IMR-90 (cell line): ENCODE data around the gene RAD1. TPM values are rescaled to one million over a fixed set of nuclear protein-coding genes. Genes with fewer than 3 reads are reported as not detected.

ENCODE experiments used
- ATAC-seq: fragments of 200-7000 bp; cut with Tn5 transposase; 2 replicates; pipeline ENCODE4 v1.9.1; 2020; ENCODE audit warnings: low read depth, mild to moderate bottlenecking, moderate library complexity
- BruUV-seq: library from RNA; stranded (reverse); fragments of 400-500 nt; replicated peaks from 2 replicates; lab custom pipeline; 2021; lab: Mats Ljungman, UMichigan
- CTCF ChIA-PET: fragments of 300-600 bp; formaldehyde crosslinking; extraction: SDS; loops from one replicate; lab custom pipeline; 2021; ENCODE audit warnings: antibody characterized with exemption; lab: Yijun Ruan, JAX
- POLR2A ChIA-PET: fragments of 300-600 bp; sonication (Branson Sonifier 250); formaldehyde crosslinking; loops from one replicate; lab custom pipeline; 2022; ENCODE audit warnings: antibody characterized with exemption; ENCODE audit not compliant: unreplicated experiment; lab: Charles Lee
- DNase-seq: peaks from one replicate; pipeline ENCODE4 v3.0.0; 2013
- H2AFZ ChIP-seq: replicated peaks from 2 replicates; pipeline ENCODE3; 2013; ENCODE audit warnings: low read length, mild to moderate bottlenecking; ENCODE audit not compliant: poor library complexity
- H2AK5ac ChIP-seq: 2 replicates; pipeline ENCODE4 v1.6.1; 2013; ENCODE audit warnings: low read depth, low read length, inconsistent platforms
- H2AK9ac ChIP-seq: replicated peaks from 2 replicates; pipeline ENCODE3; 2013; ENCODE audit warnings: mild to moderate bottlenecking, low read depth, low read length, moderate library complexity; ENCODE audit not compliant: poor library complexity
- H2BK120ac ChIP-seq: 2 replicates; pipeline ENCODE4 v1.6.1; 2013; ENCODE audit warnings: low read depth, low read length, inconsistent platforms
- H2BK15ac ChIP-seq: 3 replicates; pipeline ENCODE4 v1.6.1; 2013; ENCODE audit warnings: low read depth, low read length, inconsistent platforms
- H2BK20ac ChIP-seq: 2 replicates; pipeline ENCODE4 v1.6.1; 2013; ENCODE audit warnings: low read depth, mild to moderate bottlenecking, inconsistent platforms, low read length, moderate library complexity
- H2BK5ac ChIP-seq: 2 replicates; pipeline ENCODE4 v1.6.1; 2013; ENCODE audit warnings: mild to moderate bottlenecking, low read depth, low read length, inconsistent platforms; ENCODE audit not compliant: poor library complexity, severe bottlenecking
- H3K14ac ChIP-seq: replicated peaks from 2 replicates; pipeline ENCODE4 v1.6.1; 2013; ENCODE audit warnings: low read depth, low read length, inconsistent platforms
- H3K18ac ChIP-seq: 2 replicates; pipeline ENCODE4 v1.6.1; 2013; ENCODE audit warnings: low read depth, low read length, control low read depth
- H3K23ac ChIP-seq: 2 replicates; pipeline ENCODE4 v1.6.1; 2013; ENCODE audit warnings: low read depth, low read length, inconsistent platforms
- H3K27ac ChIP-seq: 2 replicates; pipeline ENCODE4 v1.5.1; 2013; ENCODE audit warnings: mild to moderate bottlenecking, control low read depth, low read length; ENCODE audit not compliant: insufficient read depth
- H3K27me3 ChIP-seq: 2 replicates; pipeline ENCODE4 v1.6.1; 2013; ENCODE audit warnings: low read length; ENCODE audit not compliant: control insufficient read depth, insufficient read depth
- H3K36me3 ChIP-seq: 2 replicates; pipeline ENCODE4 v1.6.1; 2013; ENCODE audit warnings: low read length, mixed read lengths; ENCODE audit not compliant: control insufficient read depth, insufficient read depth
- H3K4ac ChIP-seq: 2 replicates; pipeline ENCODE4 v1.6.1; 2013; ENCODE audit warnings: low read depth, low read length, inconsistent platforms
- H3K4me1 ChIP-seq: 2 replicates; pipeline ENCODE4 v1.6.1; 2013; ENCODE audit warnings: low read length, mixed read lengths; ENCODE audit not compliant: control insufficient read depth, insufficient read depth
- H3K4me2 ChIP-seq: 2 replicates; pipeline ENCODE4 v1.6.1; 2013; ENCODE audit warnings: low read depth, mild to moderate bottlenecking, control low read depth, low read length, moderate library complexity
- H3K4me3 ChIP-seq: 2 replicates; pipeline ENCODE4 v1.5.1; 2013; ENCODE audit warnings: low read depth, mild to moderate bottlenecking, control low read depth, low read length, moderate library complexity; ENCODE audit not compliant: insufficient read depth
- H3K56ac ChIP-seq: 2 replicates; pipeline ENCODE4 v1.6.1; 2013; ENCODE audit warnings: low read length, inconsistent platforms; ENCODE audit not compliant: insufficient read depth; ENCODE audit errors: extremely low read depth
- H3K79me1 ChIP-seq, 2 experiments: 2 replicates each; pipeline ENCODE4 v1.6.1; 2013; ENCODE audit warnings: low read length in 2 of 2, inconsistent platforms in 1 of 2, low read depth in 1 of 2
- H3K9ac ChIP-seq: 2 replicates; pipeline ENCODE4 v1.6.1; 2013; ENCODE audit warnings: low read depth, low read length, control low read depth
- H3K9me1 ChIP-seq: 2 replicates; pipeline ENCODE4 v1.6.1; 2013; ENCODE audit warnings: low read length, inconsistent platforms; ENCODE audit not compliant: insufficient read depth
- H3K9me3 ChIP-seq: 2 replicates; pipeline ENCODE4 v1.6.1; 2013; ENCODE audit warnings: low read length; ENCODE audit not compliant: control insufficient read depth, insufficient read depth
- H4K20me1 ChIP-seq: 2 replicates; pipeline ENCODE4 v1.6.1; 2013; ENCODE audit warnings: low read length, inconsistent platforms; ENCODE audit not compliant: insufficient read depth
- H4K5ac ChIP-seq: 2 replicates; pipeline ENCODE4 v1.6.1; 2013; ENCODE audit warnings: mild to moderate bottlenecking, low read depth, low read length, control low read depth
- H4K8ac ChIP-seq, 2 experiments: 2 replicates each; pipeline ENCODE4 v1.6.1; 2013; ENCODE audit warnings: low read depth in 2 of 2, low read length in 2 of 2, control low read depth in 1 of 2, inconsistent platforms in 1 of 2
- H4K91ac ChIP-seq: 2 replicates; pipeline ENCODE4 v1.6.1; 2013; ENCODE audit warnings: low read depth, low read length, inconsistent platforms; ENCODE audit not compliant: insufficient read depth
- BHLHE40 ChIP-seq: fragments of 150-350 bp; IDR thresholded peaks from 2 replicates; pipeline ENCODE4 v1.6.1; 2016; ENCODE audit warnings: mild to moderate bottlenecking, low read depth, low read length
- CEBPB ChIP-seq: IDR thresholded peaks from 2 replicates; pipeline ENCODE4 v1.6.1; 2012; ENCODE audit warnings: low read depth, low read length, improper control_type of control experiment
- CHD1 ChIP-seq: IDR thresholded peaks from 2 replicates; pipeline ENCODE4 v1.6.1; 2012; ENCODE audit warnings: low read depth, low read length, improper control_type of control experiment
- CTCF ChIP-seq: conservative IDR thresholded peaks from 2 replicates; pipeline ENCODE4 v1.5.1; 2012; ENCODE audit warnings: mild to moderate bottlenecking, low read depth, low read length, improper control_type of control experiment
- ELK1 ChIP-seq: fragments of 150-350 bp; IDR thresholded peaks from 2 replicates; pipeline ENCODE4 v1.6.1; 2016; ENCODE audit warnings: low read depth, mild to moderate bottlenecking, low read length, moderate library complexity, borderline replicate concordance
- FOS ChIP-seq: fragments of 150-350 bp; IDR thresholded peaks from 2 replicates; pipeline ENCODE4 v1.6.1; 2016; ENCODE audit warnings: low read depth, low read length
- MAFK ChIP-seq: IDR thresholded peaks from 2 replicates; pipeline ENCODE4 v1.6.1; 2012; ENCODE audit warnings: low read depth, low read length, improper control_type of control experiment
- MAZ ChIP-seq: IDR thresholded peaks from 2 replicates; pipeline ENCODE4 v1.6.1; 2012; ENCODE audit warnings: low read depth, mild to moderate bottlenecking, low read length, improper control_type of control experiment, moderate library complexity, borderline replicate concordance
- MXI1 ChIP-seq: IDR thresholded peaks from 2 replicates; pipeline ENCODE4 v1.6.1; 2012; ENCODE audit warnings: low read depth, mild to moderate bottlenecking, low read length, moderate library complexity, borderline replicate concordance
- NFE2L2 ChIP-seq: fragments of 150-350 bp; IDR thresholded peaks from 2 replicates; pipeline ENCODE4 v1.6.1; 2016; ENCODE audit warnings: low read depth, mild to moderate bottlenecking, low read length
- POLR2A ChIP-seq: IDR thresholded peaks from 2 replicates; pipeline ENCODE4 v1.6.1; 2012; ENCODE audit warnings: mild to moderate bottlenecking, low read depth, low read length
- RAD21 ChIP-seq: IDR thresholded peaks from 2 replicates; pipeline ENCODE4 v1.6.1; 2012; ENCODE audit warnings: low read length, improper control_type of control experiment
- RCOR1 ChIP-seq: IDR thresholded peaks from 2 replicates; pipeline ENCODE4 v1.6.1; 2012; ENCODE audit warnings: mild to moderate bottlenecking, low read length, improper control_type of control experiment; ENCODE audit not compliant: insufficient replicate concordance
- RFX5 ChIP-seq: IDR thresholded peaks from 2 replicates; pipeline ENCODE4 v1.8.0; 2012; ENCODE audit warnings: low read depth, mild to moderate bottlenecking, low read length, moderate library complexity
- SMC3 ChIP-seq: fragments of 150-350 bp; IDR thresholded peaks from 2 replicates; pipeline ENCODE4 v1.6.1; 2016; ENCODE audit warnings: low read depth, mild to moderate bottlenecking, antibody characterized with exemption, low read length, moderate library complexity
- USF2 ChIP-seq: fragments of 150-350 bp; IDR thresholded peaks from 2 replicates; pipeline ENCODE4 v1.6.1; 2017; ENCODE audit warnings: mild to moderate bottlenecking, antibody characterized with exemption, low read length, low read depth
- WGBS, 2 experiments: methylation state at CpG; one replicate each; pipeline versions ENCODE4 v1.1.5 to v1.1.7; 2013; ENCODE audit warnings: missing lambda C conversion rate in 2 of 2; ENCODE audit not compliant: insufficient read length in 1 of 2; ENCODE audit errors: extremely low coverage in 2 of 2; 5-methylcytosine and 5-hydroxymethylcytosine counted together
- dilution Hi-C: fragments of 300-500 bp; cut with HindIII; formaldehyde crosslinking; loops from one replicate; pipeline ENCODE4 v1.14.3; 2018; ENCODE audit warnings: low sequenced_read_pairs; ENCODE audit not compliant: unreplicated experiment
- in situ Hi-C: fragments of 300-500 bp; cut with MboI; formaldehyde crosslinking; loops from 3 replicates; pipeline ENCODE4 v1.14.3; 2019; ENCODE audit warnings: low sequenced_read_pairs, inconsistent platforms, mixed read lengths
- intact Hi-C: fragments of 100-400 bp; cut with micrococcal nuclease; formaldehyde crosslinking; loops from 2 replicates; pipeline ENCODE4 v1.10.0; 2022
- polyA plus RNA-seq, 3 experiments: library from polyadenylated mRNA; depleted of rRNA; stranded (reverse); fragments of >200 nt; gene quantifications; 2 replicates each; pipeline ENCODE4 v1.2.3, GENCODE V29; 2012; ENCODE audit warnings: low replicate concordance in 1 of 3
- total RNA-seq: library from RNA; depleted of rRNA; stranded (reverse); fragments of >200 nt; gene quantifications from 2 replicates; pipeline ENCODE4 v1.2.3, GENCODE V29; 2012

RAD1 gene
- total and polyA plus RNA-seq, 2 of the 4 experiments (the other 2 are of a cell fraction): 18.5 to 21.5 TPM

GRCh38 chr5:34859253-34859652 is 56.1 kb downstream of the RAD1 start:
- POLR2A ChIA-PET: no interaction called here
- H2BK5ac ChIP-seq: no peak overlapping the region
- ATAC-seq: no peak

More at GRCh38 chr5:34859253-34859652, 56.1 kb downstream of the RAD1 start:
- in situ Hi-C loops: no loop called here
- H2AK9ac ChIP-seq: no peak overlapping the region
- H3K79me1 ChIP-seq: no peaks in the 10 kb centered on the region
- BruUV-seq: no TSS peak
- no peak overlapping the region for H2AFZ ChIP-seq
- dilution Hi-C loops: no loop called here
- H3K56ac ChIP-seq: no peak overlapping the region
- no peak overlapping the region for H3K23ac ChIP-seq
- no peak overlapping the region for H2AK5ac ChIP-seq
- no peak overlapping the region for H2BK15ac ChIP-seq
- no peak overlapping the region for H2BK20ac ChIP-seq
- no peak overlapping the region for H2BK120ac ChIP-seq
- no peaks in the 10 kb centered on the region for H3K4me1 ChIP-seq
- H3K9me3 ChIP-seq: no peaks in the 10 kb centered on the region
- H3K27me3 ChIP-seq: no peaks in the 10 kb centered on the region; the same call in none of the 2 replicates
- H3K36me3 ChIP-seq: no peaks in the 10 kb centered on the region
- H3K9me1 ChIP-seq: no peaks in the 10 kb centered on the region
- intact Hi-C loops: no loop called here
- H3K27ac ChIP-seq: no peak overlapping the region
- no peak overlapping the region for H3K4ac ChIP-seq
- no peak overlapping the region for H3K9ac ChIP-seq
- H4K20me1 ChIP-seq: no peaks in the 10 kb centered on the region
- no peak overlapping the region for H3K14ac ChIP-seq
- DNase-seq: no peak
- no peak for TF ChIP-seq CTCF
- TF ChIP-seq RFX5: no peak
- no peak for TF ChIP-seq CEBPB
- TF ChIP-seq BHLHE40: no peak
- no peak for TF ChIP-seq POLR2A
- TF ChIP-seq SMC3: no peak
- TF ChIP-seq ELK1: no peak
- TF ChIP-seq CHD1: no peak
- no peak for TF ChIP-seq RAD21
- no peak for TF ChIP-seq RCOR1
- TF ChIP-seq NFE2L2: no peak
- no peak for TF ChIP-seq USF2
- no peak for TF ChIP-seq MAZ
- no peak for TF ChIP-seq MXI1
- TF ChIP-seq FOS: no peak
- no peak for TF ChIP-seq MAFK
- no peak overlapping the region for H3K4me2 ChIP-seq
- CTCF ChIA-PET: no interaction called here
- 80% methylated on average over 1 of the region's 5 CpGs; no CpG with 5 or more reads in 1 of the 2 experiments for WGBS, 2 experiments
- H4K8ac ChIP-seq: no peak overlapping the region
- H4K91ac ChIP-seq: no peak overlapping the region
- no peak overlapping the region for H4K5ac ChIP-seq
- H3K4me3 ChIP-seq: no peak overlapping the region
- H3K18ac ChIP-seq: no peak overlapping the region
